Neural cell (in vitro differentiated cells): ENCODE measurements around the gene SLC26A2.

ENCODE experiments used
- EP300 ChIP-seq: fragments of 450-650 bp; conservative IDR thresholded peaks from 2 replicates; pipeline ENCODE4 v1.6.1; 2014; ENCODE audit warnings: antibody characterized with exemption, mild to moderate bottlenecking, moderate library complexity; ENCODE audit not compliant: poor library complexity, severe bottlenecking
- EZH2 ChIP-seq: fragments of 200-600, 300-800 bp; shearing (Covaris generic), sonication (generic); IDR thresholded peaks from 2 replicates; pipeline ENCODE4 v1.6.1; 2014; ENCODE audit warnings: antibody characterized with exemption, low read length, borderline replicate concordance, mild to moderate bottlenecking; ENCODE audit not compliant: insufficient read depth, poor library complexity, severe bottlenecking
- MXI1 ChIP-seq: fragments of 450-650 bp; conservative IDR thresholded peaks from 2 replicates; pipeline ENCODE4 v1.6.1; 2014; ENCODE audit warnings: antibody characterized with exemption, mild to moderate bottlenecking; ENCODE audit not compliant: poor library complexity, severe bottlenecking
- POLR2AphosphoS5 ChIP-seq: IDR thresholded peaks from 2 replicates; pipeline ENCODE4 v1.6.1; 2012
- RAD21 ChIP-seq: fragments of 450-650 bp; conservative IDR thresholded peaks from 2 replicates; pipeline ENCODE4 v1.6.1; 2014; ENCODE audit warnings: antibody characterized with exemption, mild to moderate bottlenecking, moderate library complexity
- SMC3 ChIP-seq: fragments of 450-650 bp; conservative IDR thresholded peaks from 2 replicates; pipeline ENCODE4 v1.6.1; 2014; ENCODE audit warnings: antibody characterized with exemption, mild to moderate bottlenecking, moderate library complexity; ENCODE audit not compliant: poor library complexity
- TAF1 ChIP-seq: IDR thresholded peaks from 2 replicates; pipeline ENCODE4 v1.6.1; 2012; ENCODE audit warnings: low read depth
- TF ChIP-seq, protein P1 (sequence below): fragments of 450-650 bp; IDR thresholded peaks from 2 replicates; pipeline ENCODE4 v1.5.1; 2014; ENCODE audit warnings: antibody characterized with exemption, mild to moderate bottlenecking, moderate library complexity; ENCODE audit not compliant: poor library complexity, severe bottlenecking
- TF ChIP-seq, protein P2 (sequence below): IDR thresholded peaks from 2 replicates; pipeline ENCODE4 v1.6.1; 2012; ENCODE audit warnings: borderline replicate concordance

DNA sequence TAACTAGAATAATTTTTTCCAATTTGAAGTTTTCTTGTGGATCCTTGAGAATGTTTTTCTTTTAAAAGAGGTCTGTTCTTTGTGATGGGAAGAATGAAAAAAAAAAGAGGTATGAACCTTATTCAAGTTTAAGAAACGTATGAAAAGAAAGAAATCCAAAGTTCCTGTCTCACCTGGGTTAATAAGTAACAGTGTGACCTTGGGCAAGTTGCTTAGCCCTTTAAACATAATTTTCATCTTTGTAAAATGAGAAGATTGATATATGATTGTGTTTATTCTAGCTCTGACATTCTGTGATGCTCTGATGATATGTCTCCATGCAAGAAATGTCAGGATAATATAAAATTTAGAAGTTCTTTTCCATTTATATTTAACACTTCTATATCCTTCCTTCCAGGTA, 19.3 kb downstream of the SLC26A2 start:
- TF ChIP-seq, protein P1, sequence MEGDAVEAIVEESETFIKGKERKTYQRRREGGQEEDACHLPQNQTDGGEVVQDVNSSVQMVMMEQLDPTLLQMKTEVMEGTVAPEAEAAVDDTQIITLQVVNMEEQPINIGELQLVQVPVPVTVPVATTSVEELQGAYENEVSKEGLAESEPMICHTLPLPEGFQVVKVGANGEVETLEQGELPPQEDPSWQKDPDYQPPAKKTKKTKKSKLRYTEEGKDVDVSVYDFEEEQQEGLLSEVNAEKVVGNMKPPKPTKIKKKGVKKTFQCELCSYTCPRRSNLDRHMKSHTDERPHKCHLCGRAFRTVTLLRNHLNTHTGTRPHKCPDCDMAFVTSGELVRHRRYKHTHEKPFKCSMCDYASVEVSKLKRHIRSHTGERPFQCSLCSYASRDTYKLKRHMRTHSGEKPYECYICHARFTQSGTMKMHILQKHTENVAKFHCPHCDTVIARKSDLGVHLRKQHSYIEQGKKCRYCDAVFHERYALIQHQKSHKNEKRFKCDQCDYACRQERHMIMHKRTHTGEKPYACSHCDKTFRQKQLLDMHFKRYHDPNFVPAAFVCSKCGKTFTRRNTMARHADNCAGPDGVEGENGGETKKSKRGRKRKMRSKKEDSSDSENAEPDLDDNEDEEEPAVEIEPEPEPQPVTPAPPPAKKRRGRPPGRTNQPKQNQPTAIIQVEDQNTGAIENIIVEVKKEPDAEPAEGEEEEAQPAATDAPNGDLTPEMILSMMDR = no peak
- no peak for TF ChIP-seq EZH2
- TF ChIP-seq EP300 = no peak
- no peak for TF ChIP-seq MXI1
- no peak for TF ChIP-seq POLR2AphosphoS5
- no peak for TF ChIP-seq TAF1
- TF ChIP-seq, protein P2, sequence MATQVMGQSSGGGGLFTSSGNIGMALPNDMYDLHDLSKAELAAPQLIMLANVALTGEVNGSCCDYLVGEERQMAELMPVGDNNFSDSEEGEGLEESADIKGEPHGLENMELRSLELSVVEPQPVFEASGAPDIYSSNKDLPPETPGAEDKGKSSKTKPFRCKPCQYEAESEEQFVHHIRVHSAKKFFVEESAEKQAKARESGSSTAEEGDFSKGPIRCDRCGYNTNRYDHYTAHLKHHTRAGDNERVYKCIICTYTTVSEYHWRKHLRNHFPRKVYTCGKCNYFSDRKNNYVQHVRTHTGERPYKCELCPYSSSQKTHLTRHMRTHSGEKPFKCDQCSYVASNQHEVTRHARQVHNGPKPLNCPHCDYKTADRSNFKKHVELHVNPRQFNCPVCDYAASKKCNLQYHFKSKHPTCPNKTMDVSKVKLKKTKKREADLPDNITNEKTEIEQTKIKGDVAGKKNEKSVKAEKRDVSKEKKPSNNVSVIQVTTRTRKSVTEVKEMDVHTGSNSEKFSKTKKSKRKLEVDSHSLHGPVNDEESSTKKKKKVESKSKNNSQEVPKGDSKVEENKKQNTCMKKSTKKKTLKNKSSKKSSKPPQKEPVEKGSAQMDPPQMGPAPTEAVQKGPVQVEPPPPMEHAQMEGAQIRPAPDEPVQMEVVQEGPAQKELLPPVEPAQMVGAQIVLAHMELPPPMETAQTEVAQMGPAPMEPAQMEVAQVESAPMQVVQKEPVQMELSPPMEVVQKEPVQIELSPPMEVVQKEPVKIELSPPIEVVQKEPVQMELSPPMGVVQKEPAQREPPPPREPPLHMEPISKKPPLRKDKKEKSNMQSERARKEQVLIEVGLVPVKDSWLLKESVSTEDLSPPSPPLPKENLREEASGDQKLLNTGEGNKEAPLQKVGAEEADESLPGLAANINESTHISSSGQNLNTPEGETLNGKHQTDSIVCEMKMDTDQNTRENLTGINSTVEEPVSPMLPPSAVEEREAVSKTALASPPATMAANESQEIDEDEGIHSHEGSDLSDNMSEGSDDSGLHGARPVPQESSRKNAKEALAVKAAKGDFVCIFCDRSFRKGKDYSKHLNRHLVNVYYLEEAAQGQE = no peak
- no peak for TF ChIP-seq SMC3
- no peak for TF ChIP-seq RAD21
